A549 (cell line): ENCODE results near the gene ECI1. TPM values are rescaled to one million over a fixed set of nuclear protein-coding genes. Genes with fewer than 3 reads are reported as not detected.

Experiments
- ATAC-seq, 2 experiments: fragments of 200-7000 bp in 1 of 2; fragments of >200 bp in 1 of 2; cut with Nextera tagmentation in 1 of 2; cut with Tn5 transposase in 1 of 2; 3 replicates each; pipeline versions ENCODE4 v1.8.0 to v1.9.1; 2018 to 2020; ENCODE audit warnings: mild to moderate bottlenecking in 1 of 2, moderate library complexity in 1 of 2
- CTCF ChIA-PET: fragments of 300-600 bp; sonication (Branson Sonifier 250); formaldehyde crosslinking; extraction: SDS; loops from one replicate; lab custom pipeline; 2021; ENCODE audit warnings: antibody characterized with exemption, inconsistent platforms; lab: Yijun Ruan, JAX
- POLR2A ChIA-PET: fragments of 350-600 bp; formaldehyde crosslinking; extraction: SDS; loops from one replicate; lab custom pipeline; 2021; ENCODE audit warnings: antibody characterized with exemption, inconsistent platforms; lab: Yijun Ruan, JAX
- DNase-seq, 2 experiments: peaks; one replicate each; pipeline versions ENCODE4 v3.0.0 to v3.0.0-alpha.2; 2011 to 2016; ENCODE audit warnings: low read depth in 1 of 2, low spot score in 1 of 2
- FAIRE-seq: peaks from 2 replicates; lab custom pipeline; 2011; peaks lifted over from hg19 to GRCh38; lab: Jason Lieb, UNC
- H3K27ac ChIP-seq, 2 experiments: fragments of >200 bp; sonication (Bioruptor Twin); formaldehyde crosslinking; 3 replicates each; pipeline ENCODE4 v1.5.1; 2016 to 2017
- H3K4me1 ChIP-seq: fragments of >200 bp; sonication (Bioruptor Twin); formaldehyde crosslinking; 3 replicates; pipeline ENCODE4 v1.6.1; 2016
- H3K4me2 ChIP-seq: fragments of >200 bp; sonication (Bioruptor Twin); formaldehyde crosslinking; 3 replicates; pipeline ENCODE4 v1.6.1; 2016
- H3K4me3 ChIP-seq: fragments of >200 bp; sonication (Bioruptor Twin); formaldehyde crosslinking; 3 replicates; pipeline ENCODE4 v1.5.1; 2016
- H3K9me3 ChIP-seq: fragments of >200 bp; sonication (Bioruptor Twin); formaldehyde crosslinking; 3 replicates; pipeline ENCODE4 v1.6.1; 2016
- CBX2 ChIP-seq: fragments of 200-600 bp; sonication (generic); IDR thresholded peaks from 2 replicates; pipeline ENCODE4 v1.6.1; 2016; ENCODE audit warnings: low read depth, mild to moderate bottlenecking, borderline replicate concordance
- CEBPB ChIP-seq, 2 experiments: fragments of >200 bp in 1 of 2; sonication (Bioruptor Twin) in 1 of 2; formaldehyde crosslinking in 1 of 2; IDR thresholded peaks; 2 replicates each; pipeline ENCODE4 v1.6.1; 2012 to 2016
- CHD2 ChIP-seq: fragments of 150-350 bp; IDR thresholded peaks from 2 replicates; pipeline ENCODE4 v1.6.1; 2014; ENCODE audit warnings: low read length; ENCODE audit not compliant: partially characterized antibody
- EHMT2 ChIP-seq: fragments of 200-600 bp; sonication (generic); IDR thresholded peaks from 2 replicates; pipeline ENCODE4 v1.6.1; 2016; ENCODE audit warnings: antibody characterized with exemption, low read depth, mild to moderate bottlenecking, moderate library complexity
- ESRRA ChIP-seq: fragments of 150-350 bp; IDR thresholded peaks from 2 replicates; pipeline ENCODE4 v1.6.1; 2014; ENCODE audit warnings: mild to moderate bottlenecking, low read length, borderline replicate concordance
- FOSB ChIP-seq: fragments of 250-450 bp; sonication (Bioruptor Pico); IDR thresholded peaks from 2 replicates; pipeline ENCODE4 v1.5.0; 2020; ENCODE audit warnings: mild to moderate bottlenecking, moderate library complexity
- FOSL2 ChIP-seq, 2 experiments: fragments of 450-650 bp in 1 of 2; fragments of >200 bp in 1 of 2; sonication (Bioruptor Twin) in 1 of 2; formaldehyde crosslinking; IDR thresholded peaks; 2 replicates each; pipeline versions ENCODE4 v1.5.0 to v1.6.1; 2016 to 2020; ENCODE audit warnings: mild to moderate bottlenecking in 1 of 2, moderate library complexity in 1 of 2
- HEYL ChIP-seq: fragments of 250-450 bp; sonication (Bioruptor Pico); IDR thresholded peaks from 2 replicates; pipeline ENCODE4 v1.8.0; 2021; ENCODE audit warnings: mild to moderate bottlenecking, moderate library complexity
- KDM1A ChIP-seq: fragments of 200-600 bp; sonication (generic); IDR thresholded peaks from 2 replicates; pipeline ENCODE4 v1.6.1; 2016; ENCODE audit warnings: low read depth, mild to moderate bottlenecking
- KDM5A ChIP-seq: fragments of 200-600 bp; sonication (generic); IDR thresholded peaks from 2 replicates; pipeline ENCODE4 v1.6.1; 2016; ENCODE audit warnings: antibody characterized with exemption, mild to moderate bottlenecking
- MAFK ChIP-seq: fragments of 450-650 bp; IDR thresholded peaks from 2 replicates; pipeline ENCODE4 v1.6.1; 2014; ENCODE audit not compliant: partially characterized antibody
- NR3C1 ChIP-seq: fragments of >200 bp; sonication (Bioruptor Twin); formaldehyde crosslinking; IDR thresholded peaks from 3 replicates; pipeline ENCODE4 v1.6.1; 2017
- POLR2A ChIP-seq: IDR thresholded peaks from 2 replicates; pipeline ENCODE4 v1.6.1; 2012; ENCODE audit warnings: mild to moderate bottlenecking, low read length
- POLR2AphosphoS2 ChIP-seq: conservative IDR thresholded peaks from 2 replicates; pipeline ENCODE4 v1.6.1; 2012; ENCODE audit warnings: low read length, improper control_type of control experiment, inconsistent platforms
- REST ChIP-seq: fragments of 200-600 bp; sonication (generic); IDR thresholded peaks from 2 replicates; pipeline ENCODE4 v1.6.1; 2016; ENCODE audit warnings: antibody characterized with exemption, mild to moderate bottlenecking, moderate library complexity
- RFX5 ChIP-seq: fragments of 450-650 bp; IDR thresholded peaks from 2 replicates; pipeline ENCODE4 v1.7.1; 2014; ENCODE audit warnings: antibody characterized with exemption, mild to moderate bottlenecking, moderate library complexity
- TP53 ChIP-seq: fragments of 250-450 bp; sonication (Bioruptor Pico); IDR thresholded peaks from 2 replicates; pipeline ENCODE4 v1.5.0; 2021; ENCODE audit warnings: mild to moderate bottlenecking, moderate library complexity
- ZFP36 ChIP-seq: fragments of 450-650 bp; IDR thresholded peaks from 2 replicates; pipeline ENCODE4 v1.6.1; 2014; ENCODE audit warnings: borderline replicate concordance; ENCODE audit not compliant: partially characterized antibody
- WGBS: methylation state at CpG from one replicate; pipeline ENCODE4 v1.1.6; 2017; ENCODE audit errors: missing lambda C conversion rate; 5-methylcytosine and 5-hydroxymethylcytosine counted together
- polyA plus RNA-seq, 4 experiments: library from polyadenylated mRNA; depleted of rRNA in 3 of 4; stranded (reverse); fragments of >200 nt; fragmentation: RNase III in 1 of 4; extraction: RNeasy Plus Mini Kit Qiagen cat#74134 plus additional on column Dnase treatment in 1 of 4; gene quantifications; 2 replicates in 3 of 4; 3 replicates in 1 of 4; pipeline ENCODE4 v1.2.3, GENCODE V29; 2011 to 2017
- TF ChIP-seq, protein P1 (sequence below): IDR thresholded peaks from 2 replicates; pipeline ENCODE4 v1.6.1; 2012
- TF ChIP-seq, protein P2 (sequence below): fragments of >200 bp; sonication (Bioruptor Twin); formaldehyde crosslinking; IDR thresholded peaks from 3 replicates; pipeline ENCODE4 v1.6.1; 2016
- TF ChIP-seq, protein P3 (sequence below): fragments of >200 bp; sonication (Bioruptor Twin); formaldehyde crosslinking; IDR thresholded peaks from 2 replicates; pipeline ENCODE4 v1.6.1; 2016

ECI1 gene
- polyA plus RNA-seq, 2 of the 4 experiments (the other 2 are of a cell fraction) = 41.5 to 47.9 TPM

- Histone ChIP-seq H3K9me3 (no peaks in the 10 kb centered on the region), H3K4me1 (no peaks in the 10 kb centered on the region), H3K27ac (0 out of 6 replicates have a peak overlapping the region, but pooled peaks of 1 of the 2 experiments have one; percentile 7), H3K4me2 (no peak overlapping the region), H3K4me3 (no peak overlapping the region)
- WGBS = 74% methylated on average over 13 of the region's 19 CpGs
- CTCF ChIA-PET = interaction anchor here (0.9 kb wide), 1 partner anchor 9 kb away, joined by 3 read pairs; no protein-coding TSS in a partner anchor
- TF ChIP-seq CHD2 (no peak), POLR2A (0 out of 2 replicates have a peak, but pooled peaks have one; percentile 3), FOSL2 (IDR thresholded peaks at IDR 0.05) (no peak), FOSL2 (CRISPR knock-in tag; IDR thresholded peaks at IDR 0.05) (no peak)
- TF ChIP-seq, protein P1, sequence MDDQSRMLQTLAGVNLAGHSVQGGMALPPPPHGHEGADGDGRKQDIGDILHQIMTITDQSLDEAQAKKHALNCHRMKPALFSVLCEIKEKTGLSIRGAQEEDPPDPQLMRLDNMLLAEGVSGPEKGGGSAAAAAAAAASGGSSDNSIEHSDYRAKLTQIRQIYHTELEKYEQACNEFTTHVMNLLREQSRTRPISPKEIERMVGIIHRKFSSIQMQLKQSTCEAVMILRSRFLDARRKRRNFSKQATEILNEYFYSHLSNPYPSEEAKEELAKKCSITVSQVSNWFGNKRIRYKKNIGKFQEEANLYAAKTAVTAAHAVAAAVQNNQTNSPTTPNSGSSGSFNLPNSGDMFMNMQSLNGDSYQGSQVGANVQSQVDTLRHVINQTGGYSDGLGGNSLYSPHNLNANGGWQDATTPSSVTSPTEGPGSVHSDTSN = peak; percentile 26; the same call in 1 of the 2 replicates
- DNase-seq (no peak), ATAC-seq (peak; percentile 2 to 4; a peak in 4 of 6 replicates), FAIRE-seq (no peak)
- POLR2A ChIA-PET = interaction anchor here (0.9 to 1.3 kb wide), 2 partner anchors 16 to 80 kb away, joined by 3 to 4 read pairs; partner anchors contain the start of genes ECI1 and TRAF7
These were observed 15.6 kb downstream of the ECI1 start for GRCh38 chr16:2235695-2236336.

DNA sequence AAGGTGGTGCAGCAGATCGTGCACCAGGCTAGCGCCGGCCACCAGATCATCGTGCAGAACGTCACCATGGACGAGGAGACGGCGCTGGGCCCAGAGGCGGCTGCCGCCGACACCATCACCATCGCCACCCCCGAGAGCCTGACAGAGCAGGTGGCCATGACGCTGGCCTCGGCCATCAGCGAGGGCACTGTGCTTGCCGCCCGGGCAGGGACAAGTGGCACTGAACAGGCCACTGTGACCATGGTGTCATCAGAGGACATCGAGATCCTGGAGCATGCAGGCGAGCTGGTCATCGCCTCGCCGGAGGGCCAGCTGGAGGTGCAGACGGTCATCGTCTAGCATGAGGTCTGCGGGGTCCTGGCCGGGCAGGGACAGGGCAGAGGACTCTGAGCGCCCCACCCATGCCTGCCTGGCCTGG, 16.1 kb downstream of the ECI1 start:
- ATAC-seq (no peak; a peak in 1 of 6 replicates), FAIRE-seq (no peak)
- CTCF ChIA-PET = no interaction called here
- Histone ChIP-seq H3K4me2 (no peak overlapping the region), H3K4me3 (no peak overlapping the region)
- TF ChIP-seq POLR2AphosphoS2 (0 out of 2 replicates have a peak, but pooled peaks have one; percentile 62), KDM5A (no peak)
- TF ChIP-seq, all 56 proteins: peak for 1
- DNase-seq = no peak
- H3K4me1 ChIP-seq = no peaks in the 10 kb centered on the region
- no peak overlapping the region for H3K27ac ChIP-seq
- H3K9me3 ChIP-seq = no peaks in the 10 kb centered on the region
- POLR2A ChIA-PET = interaction anchor here (1.3 kb wide), 1 partner anchor 16 kb away, joined by 4 read pairs; the partner anchor contains the start of gene ECI1
- 92% methylated on average over 28 of the region's 28 CpGs for WGBS

DNA sequence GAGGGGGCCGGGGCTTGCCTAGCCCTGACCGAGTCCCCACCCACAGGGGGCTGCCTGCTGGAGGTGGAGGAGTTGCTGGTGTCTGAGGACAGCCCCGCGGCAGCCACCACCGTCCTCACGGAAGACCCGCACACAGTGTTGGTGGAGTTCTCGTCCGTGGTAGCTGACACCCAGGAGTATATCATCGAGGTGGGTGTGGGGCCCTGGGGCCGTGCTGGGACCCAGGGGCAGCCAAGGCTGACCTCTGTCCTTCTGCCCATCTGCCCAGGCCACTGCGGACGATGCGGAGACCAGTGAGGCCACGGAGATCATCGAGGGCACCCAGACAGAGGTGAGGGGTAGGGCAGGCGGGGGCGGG, 16.6 kb downstream of the ECI1 start:
- CTCF ChIA-PET = interaction anchor here (0.8 to 1.0 kb wide), 2 partner anchors 17 to 267 kb away, joined by 3 read pairs; partner anchors contain the start of gene ECI1
- 97% methylated on average over 9 of the region's 18 CpGs for WGBS
- no peak overlapping the region for H3K27ac ChIP-seq
- no peak for FAIRE-seq
- no peak for ATAC-seq
- DNase-seq = no peak
- no peaks in the 10 kb centered on the region for H3K4me1 ChIP-seq
- TF ChIP-seq, protein P2, sequence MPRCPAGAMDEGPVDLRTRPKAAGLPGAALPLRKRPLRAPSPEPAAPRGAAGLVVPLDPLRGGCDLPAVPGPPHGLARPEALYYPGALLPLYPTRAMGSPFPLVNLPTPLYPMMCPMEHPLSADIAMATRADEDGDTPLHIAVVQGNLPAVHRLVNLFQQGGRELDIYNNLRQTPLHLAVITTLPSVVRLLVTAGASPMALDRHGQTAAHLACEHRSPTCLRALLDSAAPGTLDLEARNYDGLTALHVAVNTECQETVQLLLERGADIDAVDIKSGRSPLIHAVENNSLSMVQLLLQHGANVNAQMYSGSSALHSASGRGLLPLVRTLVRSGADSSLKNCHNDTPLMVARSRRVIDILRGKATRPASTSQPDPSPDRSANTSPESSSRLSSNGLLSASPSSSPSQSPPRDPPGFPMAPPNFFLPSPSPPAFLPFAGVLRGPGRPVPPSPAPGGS = no peak
- TF ChIP-seq MAFK = no peak
- no peak for TF ChIP-seq NR3C1
- no peak for TF ChIP-seq CEBPB (IDR thresholded peaks at IDR 0.05)
- TF ChIP-seq EHMT2 = no peak
- TF ChIP-seq CBX2 = no peak
- no peak for TF ChIP-seq ESRRA
- TF ChIP-seq HEYL (CRISPR knock-in tag) = no peak
- TF ChIP-seq KDM5A = no peak
- no peak for TF ChIP-seq ZFP36
- no peak for TF ChIP-seq KDM1A
- TF ChIP-seq FOSB (CRISPR knock-in tag) = no peak
- TF ChIP-seq REST = no peak
- no peak for TF ChIP-seq RFX5
- TF ChIP-seq, protein P3, sequence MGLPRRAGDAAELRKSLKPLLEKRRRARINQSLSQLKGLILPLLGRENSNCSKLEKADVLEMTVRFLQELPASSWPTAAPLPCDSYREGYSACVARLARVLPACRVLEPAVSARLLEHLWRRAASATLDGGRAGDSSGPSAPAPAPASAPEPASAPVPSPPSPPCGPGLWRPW = no peak
- TF ChIP-seq TP53 = no peak
- H3K4me2 ChIP-seq = no peak overlapping the region
- POLR2A ChIA-PET = no interaction called here
- no peak overlapping the region for H3K4me3 ChIP-seq
- no peaks in the 10 kb centered on the region for H3K9me3 ChIP-seq
